Measurements from ENCODE around the gene NIFK. TPM values are rescaled to one million over a fixed set of nuclear protein-coding genes. Genes with fewer than 3 reads are reported as not detected.

NIFK gene
- total RNA-seq, 2 experiments from 2014 or later: 78.1 to 107 TPM

DNA sequence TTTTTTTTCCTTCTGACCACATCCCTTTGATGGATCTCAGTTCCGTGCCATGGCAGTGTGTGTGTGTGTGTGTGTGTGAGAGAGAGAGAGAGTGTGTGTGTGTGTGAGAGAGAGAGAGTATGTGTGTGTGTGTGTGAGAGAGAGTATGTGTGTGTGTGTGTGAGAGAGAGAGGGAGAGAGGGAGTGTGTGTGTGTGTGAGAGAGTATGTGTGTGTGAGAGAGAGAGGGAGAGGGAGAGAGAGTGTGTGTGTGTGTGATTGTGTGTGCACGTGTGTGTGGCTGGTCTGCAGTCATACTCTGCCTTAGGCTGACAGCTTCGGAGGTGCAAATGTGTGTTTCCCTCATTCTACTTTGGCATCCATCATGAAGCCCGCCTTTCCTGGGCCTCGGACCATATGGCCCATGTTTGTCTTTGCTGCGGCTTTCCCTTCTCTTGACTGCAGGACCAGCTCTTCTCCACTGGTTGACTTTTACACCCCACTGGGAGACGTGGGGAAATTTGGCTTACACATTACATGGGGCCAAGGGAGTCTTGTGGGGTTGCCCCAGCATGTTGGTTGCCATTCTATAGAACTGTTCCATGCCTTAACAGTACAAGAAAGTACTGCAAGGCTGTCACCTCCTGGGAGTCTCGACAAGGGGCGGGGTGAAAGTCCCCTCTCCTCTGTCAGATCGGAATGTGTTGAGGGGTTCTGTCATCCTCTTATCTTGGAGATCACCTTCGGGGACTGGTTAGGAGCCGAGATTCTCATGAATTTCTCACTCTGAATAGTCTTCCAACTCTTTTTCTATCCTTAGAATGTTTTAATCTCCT is 40.4 kb upstream of the NIFK start:
- no peak overlapping the region for H3K4me2 ChIP-seq (ENCODE audit: low read length)

DNA sequence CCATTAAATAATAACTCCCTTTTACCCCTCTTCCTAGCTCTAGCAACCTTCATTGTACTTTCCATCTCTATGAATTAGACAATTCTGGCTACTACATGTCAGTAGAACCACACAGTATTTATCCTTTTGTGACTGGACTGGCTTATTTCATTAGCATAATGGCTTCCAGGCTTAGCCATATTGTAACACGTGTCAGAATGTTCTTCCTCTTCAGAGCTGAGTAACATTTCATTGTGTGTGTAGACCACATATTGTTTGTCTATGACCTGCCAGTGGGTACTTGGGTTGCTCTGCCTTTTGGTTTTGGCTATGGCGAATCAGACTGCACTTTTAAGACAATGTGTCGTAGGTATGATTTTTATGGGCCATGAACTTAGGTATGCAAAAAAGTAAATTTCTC is 39.7 kb upstream of the NIFK start:
- POLR2A ChIA-PET: no interaction called here
- Histone ChIP-seq H2AFZ (ENCODE audit: low read length) (no peak overlapping the region), H3K9me3 (ENCODE audit: low read length) (no peaks in the 10 kb centered on the region), H3K79me2 (ENCODE audit: insufficient read depth, low read depth, low read length) (no peaks in the 10 kb centered on the region), H3K4me2 (ENCODE audit: low read length) (no peak overlapping the region), H4K20me1 (ENCODE audit: insufficient read depth, low read length) (no peaks in the 10 kb centered on the region), H3K4me3 (ENCODE audit: low read depth, low read length, poor library complexity, severe bottlenecking) (no peak overlapping the region), H3K9me2 (ENCODE audit: insufficient read depth, low read length) (no peaks in the 10 kb centered on the region), H3K27ac (ENCODE audit: low read depth, low read length, poor library complexity, severe bottlenecking) (no peak overlapping the region), H3K4me1 (ENCODE audit: insufficient read depth, low read length, poor library complexity, severe bottlenecking) (peaks cover 23% of the 10 kb centered on the region), H3K36me3 (ENCODE audit: insufficient read depth, low read length) (no peaks in the 10 kb centered on the region)
- CTCF ChIA-PET (ENCODE audit: unreplicated experiment): no interaction called here
- BruUV-seq (replicated peaks): no TSS peak
- TF ChIP-seq, protein P1, sequence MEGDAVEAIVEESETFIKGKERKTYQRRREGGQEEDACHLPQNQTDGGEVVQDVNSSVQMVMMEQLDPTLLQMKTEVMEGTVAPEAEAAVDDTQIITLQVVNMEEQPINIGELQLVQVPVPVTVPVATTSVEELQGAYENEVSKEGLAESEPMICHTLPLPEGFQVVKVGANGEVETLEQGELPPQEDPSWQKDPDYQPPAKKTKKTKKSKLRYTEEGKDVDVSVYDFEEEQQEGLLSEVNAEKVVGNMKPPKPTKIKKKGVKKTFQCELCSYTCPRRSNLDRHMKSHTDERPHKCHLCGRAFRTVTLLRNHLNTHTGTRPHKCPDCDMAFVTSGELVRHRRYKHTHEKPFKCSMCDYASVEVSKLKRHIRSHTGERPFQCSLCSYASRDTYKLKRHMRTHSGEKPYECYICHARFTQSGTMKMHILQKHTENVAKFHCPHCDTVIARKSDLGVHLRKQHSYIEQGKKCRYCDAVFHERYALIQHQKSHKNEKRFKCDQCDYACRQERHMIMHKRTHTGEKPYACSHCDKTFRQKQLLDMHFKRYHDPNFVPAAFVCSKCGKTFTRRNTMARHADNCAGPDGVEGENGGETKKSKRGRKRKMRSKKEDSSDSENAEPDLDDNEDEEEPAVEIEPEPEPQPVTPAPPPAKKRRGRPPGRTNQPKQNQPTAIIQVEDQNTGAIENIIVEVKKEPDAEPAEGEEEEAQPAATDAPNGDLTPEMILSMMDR (conservative IDR thresholded peaks at IDR 0.05; ENCODE audit: low read length): no peak
- no peak for TF ChIP-seq EZH2phosphoT487 (IDR thresholded peaks at IDR 0.05; ENCODE audit: borderline replicate concordance, low read depth, low read length)
- intact Hi-C loops (cut with micrococcal nuclease; ENCODE audit: unreplicated experiment): no loop called here
- DNase-seq (ENCODE audit: low spot score): no peak

More for the DNA sequence above, 40.4 kb upstream of the NIFK start:
- Histone ChIP-seq H3K79me2 (ENCODE audit: insufficient read depth, low read depth, low read length) (no peaks in the 10 kb centered on the region), H3K27ac (ENCODE audit: low read depth, low read length, poor library complexity, severe bottlenecking) (no peak overlapping the region), H3K9me3 (ENCODE audit: low read length) (no peaks in the 10 kb centered on the region), H3K9me2 (ENCODE audit: insufficient read depth, low read length) (no peaks in the 10 kb centered on the region), H3K4me1 (ENCODE audit: insufficient read depth, low read length, poor library complexity, severe bottlenecking) (peaks cover 16% of the 10 kb centered on the region), H3K36me3 (ENCODE audit: insufficient read depth, low read length) (no peaks in the 10 kb centered on the region), H2AFZ (ENCODE audit: low read length) (no peak overlapping the region), H4K20me1 (ENCODE audit: insufficient read depth, low read length) (no peaks in the 10 kb centered on the region), H3K4me3 (ENCODE audit: low read depth, low read length, poor library complexity, severe bottlenecking) (no peak overlapping the region)
- intact Hi-C loops (cut with micrococcal nuclease; ENCODE audit: unreplicated experiment): no loop called here
- no peak for TF ChIP-seq EZH2phosphoT487 (IDR thresholded peaks at IDR 0.05; ENCODE audit: borderline replicate concordance, low read depth, low read length)
- TF ChIP-seq, protein P1 (conservative IDR thresholded peaks at IDR 0.05; ENCODE audit: low read length): no peak
- DNase-seq (ENCODE audit: low spot score): no peak
- BruUV-seq (replicated peaks): no TSS peak
- CTCF ChIA-PET (ENCODE audit: unreplicated experiment): no interaction called here
- POLR2A ChIA-PET: no interaction called here

DNA sequence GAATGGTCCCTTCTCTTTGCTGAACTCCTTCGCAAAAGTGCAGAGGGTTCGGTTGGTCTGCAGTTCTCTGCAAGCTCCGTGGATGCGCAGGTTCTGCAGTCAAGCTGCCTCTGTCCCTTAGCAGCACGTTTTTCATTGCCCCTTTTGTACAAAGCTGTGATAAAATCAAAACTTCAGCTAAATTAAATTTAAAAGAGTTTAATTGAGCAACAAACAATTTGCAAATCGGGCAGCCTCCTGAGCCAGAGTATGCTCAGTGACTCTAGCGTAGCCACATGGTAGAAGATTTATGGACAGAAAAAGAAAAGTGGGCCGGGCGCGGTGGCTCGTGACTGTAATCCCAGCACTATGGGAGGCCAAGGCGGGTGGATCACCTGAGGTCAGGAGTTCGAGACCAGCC is 37.6 kb upstream of the NIFK start:
- Histone ChIP-seq H3K4me1 (ENCODE audit: insufficient read depth, low read length, poor library complexity, severe bottlenecking) (peaks cover 27% of the 10 kb centered on the region), H2AFZ (ENCODE audit: low read length) (no peak overlapping the region), H3K27ac (ENCODE audit: low read depth, low read length, poor library complexity, severe bottlenecking) (no peak overlapping the region), H3K4me2 (ENCODE audit: low read length) (no peak overlapping the region), H3K9me2 (ENCODE audit: insufficient read depth, low read length) (no peaks in the 10 kb centered on the region), H3K4me3 (ENCODE audit: low read depth, low read length, poor library complexity, severe bottlenecking) (no peak overlapping the region), H4K20me1 (ENCODE audit: insufficient read depth, low read length) (no peaks in the 10 kb centered on the region), H3K79me2 (ENCODE audit: insufficient read depth, low read depth, low read length) (no peaks in the 10 kb centered on the region), H3K9me3 (ENCODE audit: low read length) (no peaks in the 10 kb centered on the region), H3K36me3 (ENCODE audit: insufficient read depth, low read length) (peaks cover 6% of the 10 kb centered on the region; the same call in 1 of the 2 replicates)
- intact Hi-C loops (cut with micrococcal nuclease; ENCODE audit: unreplicated experiment): loop anchor here (5.0 kb wide), 1 partner anchor 43 kb away; no protein-coding TSS in a partner anchor
- CTCF ChIA-PET (ENCODE audit: unreplicated experiment): no interaction called here
- no peak for TF ChIP-seq EZH2phosphoT487 (IDR thresholded peaks at IDR 0.05; ENCODE audit: borderline replicate concordance, low read depth, low read length)
- TF ChIP-seq, protein P1 (conservative IDR thresholded peaks at IDR 0.05; ENCODE audit: low read length): no peak
- no TSS peak for BruUV-seq (replicated peaks)
- POLR2A ChIA-PET: interaction anchor here (0.7 to 1.4 kb wide), 2 partner anchors 9 to 30 kb away, joined by 4 to 5 read pairs; no protein-coding TSS in a partner anchor
- no peak for DNase-seq (ENCODE audit: low spot score)
